Suprapubic skin (tissue), 4 donors: Measurements from ENCODE around the gene KAZALD1. TPM values are rescaled to one million over a fixed set of nuclear protein-coding genes. Genes with fewer than 3 reads are reported as not detected.

Experiments
- DNase-seq, 2 donors: peaks; one replicate each; pipeline ENCODE4 v3.0.0-alpha.2; 2019; ENCODE audit warnings: low spot score in 2 of 2
- H3K27ac ChIP-seq: fragments of 200-600 bp; sonication (generic); one replicate; pipeline ENCODE4 v1.5.1; 2019
- H3K27me3 ChIP-seq: fragments of 200-600 bp; sonication (generic); one replicate; pipeline ENCODE4 v1.5.1; 2019
- H3K36me3 ChIP-seq: fragments of 200-600 bp; sonication (generic); one replicate; pipeline ENCODE4 v1.5.1; 2019
- H3K4me1 ChIP-seq: fragments of 200-600 bp; sonication (generic); one replicate; pipeline ENCODE4 v1.5.1; 2019
- H3K4me3 ChIP-seq: fragments of 200-600 bp; sonication (generic); one replicate; pipeline ENCODE4 v1.5.1; 2019; ENCODE audit warnings: mild to moderate bottlenecking
- H3K9me3 ChIP-seq: fragments of 200-600 bp; sonication (generic); one replicate; pipeline ENCODE4 v1.5.1; 2019
- CTCF ChIP-seq, 2 donors: fragments of 200-600 bp in 1 of 2; fragments of 450-650 bp in 1 of 2; sonication (generic) in 1 of 2; IDR thresholded peaks; one replicate each; pipeline ENCODE4 v1.5.1; 2016 to 2019; ENCODE audit warnings: antibody characterized with exemption in 2 of 2, mild to moderate bottlenecking in 1 of 2, moderate library complexity in 1 of 2
- EP300 ChIP-seq: sonication (generic); formaldehyde crosslinking; IDR thresholded peaks from one replicate; pipeline ENCODE4 v1.6.1; 2017; ENCODE audit warnings: antibody characterized with exemption
- POLR2A ChIP-seq, 2 donors: fragments of 450-650 bp; IDR thresholded peaks; one replicate each; pipeline ENCODE4 v1.6.1; 2017; ENCODE audit warnings: antibody characterized with exemption in 2 of 2, mild to moderate bottlenecking in 2 of 2, moderate library complexity in 2 of 2
- POLR2AphosphoS5 ChIP-seq, 3 donors: sonication (generic); formaldehyde crosslinking; IDR thresholded peaks; one replicate each; pipeline ENCODE4 v1.6.1; 2017; ENCODE audit warnings: antibody characterized with exemption in 3 of 3
- WGBS: methylation state at CpG from one replicate; pipeline ENCODE4 v1.1.5; 2018; 5-methylcytosine and 5-hydroxymethylcytosine counted together
- total RNA-seq, 4 donors: library from RNA; depleted of rRNA; stranded (reverse); fragments of >200 nt; gene quantifications; one replicate each; pipeline ENCODE4 v1.1.0, GENCODE V29; 2016

Gene KAZALD1
- total RNA-seq, 4 donors from 2014 or later: 1.6 to 4.2 (median 2.5) TPM

GRCh38 chr10:101075775-101076174, 14.0 kb downstream of the KAZALD1 start:
- no peak overlapping the region for H3K27ac ChIP-seq
- H3K36me3 ChIP-seq: no peaks in the 10 kb centered on the region
- H3K4me3 ChIP-seq: no peak overlapping the region
- TF ChIP-seq POLR2A (IDR thresholded peaks at IDR 0.05): no peak
- TF ChIP-seq EP300: no peak
- TF ChIP-seq POLR2AphosphoS5 (IDR thresholded peaks at IDR 0.05): no peak
- TF ChIP-seq CTCF (IDR thresholded peaks at IDR 0.05): no peak
- peaks cover 68% of the 10 kb centered on the region for H3K27me3 ChIP-seq
- 8% methylated on average over 4 of the region's 4 CpGs for WGBS
- H3K4me1 ChIP-seq: no peaks in the 10 kb centered on the region
- no peak for DNase-seq
- no peaks in the 10 kb centered on the region for H3K9me3 ChIP-seq

GRCh38 chr10:101076630-101077029, 14.8 kb downstream of the KAZALD1 start:
- TF ChIP-seq CTCF (IDR thresholded peaks at IDR 0.05) (no peak), EP300 (no peak), POLR2AphosphoS5 (IDR thresholded peaks at IDR 0.05) (no peak), POLR2A (IDR thresholded peaks at IDR 0.05) (no peak)
- Histone ChIP-seq H3K9me3 (no peaks in the 10 kb centered on the region), H3K4me3 (no peak overlapping the region), H3K36me3 (no peaks in the 10 kb centered on the region), H3K4me1 (no peaks in the 10 kb centered on the region), H3K27me3 (peaks cover 72% of the 10 kb centered on the region), H3K27ac (no peak overlapping the region)
- no peak for DNase-seq
- 76% methylated on average over 5 of the region's 5 CpGs for WGBS

- peaks cover 64% of the 10 kb centered on the region for H3K27me3 ChIP-seq
- TF ChIP-seq POLR2A (IDR thresholded peaks at IDR 0.05): no peak
- no peak for TF ChIP-seq POLR2AphosphoS5 (IDR thresholded peaks at IDR 0.05)
- TF ChIP-seq EP300: no peak
- no peak for TF ChIP-seq CTCF (IDR thresholded peaks at IDR 0.05)
- H3K9me3 ChIP-seq: no peaks in the 10 kb centered on the region
- H3K4me3 ChIP-seq: no peak overlapping the region
- H3K4me1 ChIP-seq: no peaks in the 10 kb centered on the region
- H3K27ac ChIP-seq: no peak overlapping the region
- H3K36me3 ChIP-seq: no peaks in the 10 kb centered on the region
- 64% methylated on average over 1 of the region's 1 CpG for WGBS
- DNase-seq: no peak
These were observed 18.1 kb downstream of the KAZALD1 start for GRCh38 chr10:101079874-101080273.

- Histone ChIP-seq H3K4me3 (no peak overlapping the region), H3K9me3 (no peaks in the 10 kb centered on the region), H3K4me1 (no peaks in the 10 kb centered on the region), H3K36me3 (no peaks in the 10 kb centered on the region), H3K27me3 (peaks cover 64% of the 10 kb centered on the region), H3K27ac (no peak overlapping the region)
- TF ChIP-seq POLR2A (IDR thresholded peaks at IDR 0.05) (no peak), EP300 (no peak), POLR2AphosphoS5 (IDR thresholded peaks at IDR 0.05) (no peak), CTCF (IDR thresholded peaks at IDR 0.05) (no peak)
- 40% methylated on average over 5 of the region's 5 CpGs for WGBS
- no peak for DNase-seq
These were observed 19.4 kb downstream of the KAZALD1 start for GRCh38 chr10:101080933-101081931.

GRCh38 chr10:101085846-101086245, 24.1 kb downstream of the KAZALD1 start:
- DNase-seq: no peak
- 63% methylated on average over 4 of the region's 6 CpGs for WGBS
- no peak overlapping the region for H3K27ac ChIP-seq
- H3K27me3 ChIP-seq: peaks cover 84% of the 10 kb centered on the region
- no peak for TF ChIP-seq POLR2AphosphoS5 (IDR thresholded peaks at IDR 0.05)
- no peak for TF ChIP-seq CTCF (IDR thresholded peaks at IDR 0.05)
- no peak for TF ChIP-seq POLR2A (IDR thresholded peaks at IDR 0.05)
- TF ChIP-seq EP300: no peak
- peaks cover 7% of the 10 kb centered on the region for H3K4me1 ChIP-seq
- no peaks in the 10 kb centered on the region for H3K36me3 ChIP-seq
- H3K4me3 ChIP-seq: no peak overlapping the region
- H3K9me3 ChIP-seq: no peaks in the 10 kb centered on the region
